GM21515 (cell line): ENCODE measurements around the gene PRKCQ.

Experiments
- ATAC-seq: cut with Tn5 transposase; IDR thresholded peaks from one replicate; pipeline ENCODE4 v1.9.1; 2021; ENCODE audit not compliant: unreplicated experiment

The PRKCQ gene

DNA sequence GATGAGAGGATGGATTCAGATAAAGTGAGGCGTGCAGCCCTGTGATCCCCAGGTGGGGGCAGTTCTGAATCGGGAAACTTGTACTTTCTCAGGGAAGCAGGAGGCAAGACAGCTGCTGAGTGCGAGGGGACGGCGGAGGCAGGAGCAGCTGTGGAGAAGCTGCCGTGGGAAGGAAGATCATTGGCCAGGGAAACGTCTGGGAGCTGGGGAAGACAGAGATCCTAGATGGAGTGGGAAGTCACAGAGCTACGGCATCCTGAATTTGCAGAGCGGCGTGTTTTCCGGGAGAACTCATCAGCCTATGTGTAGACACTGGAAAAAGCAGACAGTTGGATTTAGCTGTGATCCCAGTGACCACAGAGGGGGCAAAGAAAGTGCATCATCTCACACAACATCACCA lies 9.2 kb downstream of the PRKCQ start:
- no peak for ATAC-seq

- ATAC-seq = no peak
Measured at GRCh38 chr10:6569259-6569658, 10.8 kb downstream of the PRKCQ start.

DNA sequence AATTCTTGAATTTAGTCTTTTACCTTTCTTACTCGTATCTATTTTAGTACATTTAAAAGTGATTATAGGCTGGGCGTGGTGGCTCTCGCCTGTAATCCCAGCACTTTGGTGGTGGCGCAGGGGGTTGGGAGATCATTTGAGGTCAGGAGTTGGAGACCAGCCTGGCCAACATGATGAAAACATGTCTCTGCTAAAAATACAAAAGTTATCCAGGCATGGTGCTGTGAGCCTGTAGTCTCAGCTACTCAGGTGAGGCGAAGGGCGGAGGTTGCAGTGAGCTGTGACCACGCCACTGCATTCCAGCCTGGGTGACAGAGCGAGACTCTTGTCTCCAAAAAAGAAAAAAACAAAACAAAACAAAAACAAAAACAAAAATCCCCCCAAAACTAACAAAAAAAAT lies 12.2 kb downstream of the PRKCQ start:
- ATAC-seq = no peak

DNA sequence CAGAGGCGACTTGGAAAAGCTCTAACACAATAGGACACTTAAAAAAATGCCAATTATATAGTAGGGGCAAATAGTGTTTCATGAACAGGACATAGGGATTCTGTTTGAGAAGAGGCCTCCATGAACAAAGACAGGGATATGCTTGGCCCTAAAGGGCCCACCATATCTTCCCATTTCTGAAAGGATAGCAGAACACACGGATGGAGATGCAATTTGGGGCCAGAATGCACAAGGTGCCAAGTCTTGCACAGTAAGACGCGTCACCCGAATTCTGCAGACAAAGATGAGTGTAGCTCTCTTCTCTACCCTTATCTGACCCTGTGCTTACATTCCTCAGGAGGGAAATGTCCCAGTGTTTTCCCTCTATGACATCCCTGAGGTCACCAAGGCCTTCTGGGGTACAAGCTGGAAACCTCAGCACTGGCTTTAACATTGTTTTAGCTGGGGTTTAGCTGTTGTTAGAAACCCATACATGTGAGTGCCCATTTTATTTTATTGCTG lies 12.8 kb downstream of the PRKCQ start:
- no peak for ATAC-seq

GRCh38 chr10:6565588-6565987 lies 14.5 kb downstream of the PRKCQ start:
- ATAC-seq = no peak

GRCh38 chr10:6564367-6564766 lies 15.7 kb downstream of the PRKCQ start:
- no peak for ATAC-seq

DNA sequence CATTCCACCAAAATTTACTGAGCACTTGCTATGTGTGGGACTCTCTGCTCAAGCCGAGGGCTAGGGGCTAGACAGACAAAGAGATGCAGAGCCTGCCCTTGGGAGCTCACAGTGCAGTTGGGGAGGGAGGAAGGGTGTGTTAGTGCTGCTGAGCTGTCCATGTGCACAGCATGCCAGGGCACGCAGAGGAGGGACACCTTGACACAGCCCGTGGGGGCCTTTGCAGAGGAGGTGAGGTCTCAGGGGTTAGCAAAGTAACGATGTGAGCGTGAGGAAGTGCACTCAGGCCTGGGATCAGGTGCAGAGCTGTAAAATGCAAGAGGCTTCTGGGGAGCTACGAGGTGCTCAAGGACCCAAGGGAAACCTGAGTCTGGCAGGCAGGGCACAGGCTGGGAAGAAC lies 16.3 kb downstream of the PRKCQ start:
- no peak for ATAC-seq

GRCh38 chr10:6563075-6563474 lies 17.0 kb downstream of the PRKCQ start:
- no peak for ATAC-seq

DNA sequence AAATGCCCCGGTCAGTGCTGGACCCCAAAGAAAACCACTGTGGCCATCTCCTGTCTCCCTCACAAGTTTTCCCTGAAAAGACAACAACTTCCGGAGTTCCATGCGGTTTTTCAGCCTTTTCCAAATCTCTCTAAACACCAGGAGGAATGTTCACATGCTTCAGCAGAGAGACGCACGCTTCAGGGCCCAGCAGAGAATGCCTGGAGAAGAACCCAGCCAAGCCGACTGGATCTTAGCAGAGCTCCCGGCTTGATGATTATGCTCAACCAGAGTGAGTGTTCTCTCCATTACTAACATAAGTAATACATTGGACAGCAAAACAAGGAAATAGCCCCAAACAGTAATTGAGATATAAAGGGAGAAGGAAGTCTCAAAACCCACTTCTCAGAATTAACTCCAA lies 17.9 kb downstream of the PRKCQ start:
- ATAC-seq = no peak

GRCh38 chr10:6561552-6561951 lies 18.5 kb downstream of the PRKCQ start:
- ATAC-seq = no peak

- ATAC-seq = no peak
Measured at GRCh38 chr10:6558759-6559461, 21.2 kb downstream of the PRKCQ start.

DNA sequence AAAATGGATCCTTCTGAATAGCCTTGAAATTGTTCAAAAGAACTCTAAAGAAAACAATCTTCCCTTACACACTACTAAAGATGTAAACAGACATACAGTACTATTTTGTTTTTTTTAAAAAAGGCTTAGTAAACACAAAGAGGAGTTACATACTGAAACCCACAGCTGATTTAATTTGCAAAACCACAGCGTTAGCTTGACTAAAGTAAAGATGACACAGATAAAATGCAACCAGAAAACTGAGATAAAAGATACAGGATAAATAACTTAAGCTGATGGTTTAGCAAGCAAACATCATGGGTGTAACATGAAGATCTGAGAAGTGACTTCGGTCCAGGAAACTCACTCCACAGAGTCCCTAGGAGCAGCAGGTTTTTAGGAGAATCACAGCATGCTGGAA lies 21.8 kb downstream of the PRKCQ start:
- ATAC-seq = no peak

- no peak for ATAC-seq
Measured at GRCh38 chr10:6553937-6554336, 26.1 kb downstream of the PRKCQ start.

- ATAC-seq = no peak
Measured at GRCh38 chr10:6543431-6544005, 36.6 kb downstream of the PRKCQ start.

- no peak for ATAC-seq
Measured at GRCh38 chr10:6542999-6543430, 37.1 kb downstream of the PRKCQ start.

GRCh38 chr10:6539833-6540232 lies 40.2 kb downstream of the PRKCQ start:
- ATAC-seq = no peak

GRCh38 chr10:6537770-6538169 lies 42.3 kb downstream of the PRKCQ start:
- ATAC-seq = no peak

DNA sequence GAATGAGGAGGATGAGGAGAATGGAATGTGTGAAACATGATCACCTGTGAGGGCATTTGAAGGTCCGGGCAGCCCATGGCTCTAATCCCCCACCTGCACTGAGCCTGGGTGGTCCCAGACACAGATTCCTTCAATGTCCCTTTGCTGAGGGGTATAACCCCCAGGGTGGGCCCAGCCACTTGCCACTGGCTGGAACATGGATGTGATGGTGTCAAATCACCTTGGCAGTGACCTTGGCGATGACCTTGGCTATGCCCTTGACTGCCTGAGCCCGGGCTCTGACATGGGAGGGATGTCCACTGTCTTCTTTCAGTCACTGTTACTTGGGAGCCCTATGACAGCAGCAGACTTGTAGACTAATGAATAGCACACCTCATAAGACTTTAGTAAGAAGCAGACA lies 44.0 kb downstream of the PRKCQ start:
- ATAC-seq = no peak

DNA sequence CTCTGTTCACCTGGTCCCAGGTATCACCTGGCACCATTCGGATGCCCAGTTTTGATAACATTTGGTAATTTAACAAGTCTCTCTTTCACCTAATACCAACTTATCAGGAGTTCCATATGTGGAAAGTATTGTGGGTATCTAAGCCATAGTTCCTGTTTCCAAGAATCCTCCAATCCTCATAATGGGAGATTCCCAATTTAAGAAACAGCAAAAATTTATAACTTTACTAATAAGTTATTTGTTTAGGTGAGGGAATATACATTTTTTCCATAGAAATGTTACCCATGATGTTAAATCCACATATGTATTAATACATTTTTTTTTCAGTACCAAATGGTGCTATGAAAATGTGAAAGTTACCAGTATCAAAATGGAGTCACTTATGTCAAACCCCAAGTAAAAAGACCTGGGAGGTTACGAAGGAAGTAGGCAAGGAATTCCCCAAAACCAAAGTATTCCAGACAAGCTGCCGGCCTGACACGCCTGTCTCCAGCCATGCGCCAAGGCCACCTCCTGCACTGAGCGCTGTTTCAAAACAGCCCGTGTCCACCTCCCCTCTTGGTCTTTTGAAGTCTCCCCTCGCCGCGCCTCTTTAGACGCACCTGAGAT lies 44.8 kb downstream of the PRKCQ start:
- no peak for ATAC-seq

DNA sequence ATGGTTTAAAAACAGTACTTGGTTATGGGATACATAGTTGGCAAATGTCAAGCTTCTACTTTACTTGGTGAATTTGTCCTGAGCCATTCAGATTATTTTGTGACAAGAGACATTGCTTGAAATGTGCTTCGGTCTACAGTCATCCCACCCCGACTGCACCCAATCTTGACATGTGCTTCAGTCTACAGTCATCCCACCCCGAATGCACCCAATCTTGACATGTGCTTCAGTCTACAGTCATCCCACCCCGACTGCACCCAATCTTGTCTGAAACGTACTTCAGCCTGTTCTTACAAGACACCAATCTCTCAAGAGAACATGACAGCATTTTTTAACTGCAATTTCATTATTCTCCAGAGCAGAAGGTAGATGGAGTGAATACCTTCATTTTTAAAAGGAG lies 47.8 kb downstream of the PRKCQ start:
- ATAC-seq = no peak

- ATAC-seq = no peak
Measured at GRCh38 chr10:6530966-6531365, 49.1 kb downstream of the PRKCQ start.

- no peak for ATAC-seq
Measured at GRCh38 chr10:6530211-6530840, 49.8 kb downstream of the PRKCQ start.
